AG10803 (cell line): ENCODE results near the gene CIPC.

Experiments
- DNase-seq: peaks from one replicate; pipeline ENCODE4 v3.0.0; 2010; ENCODE audit warnings: low read depth
- H3K4me3 ChIP-seq: 2 replicates; pipeline ENCODE4 v1.5.1; 2011; ENCODE audit warnings: mild to moderate bottlenecking, low read length, control low read depth
- TF ChIP-seq, protein P1 (sequence below): conservative IDR thresholded peaks from 2 replicates; pipeline ENCODE4 v1.5.1; 2011; ENCODE audit warnings: mild to moderate bottlenecking, low read length, control low read depth, inconsistent platforms

CIPC gene

DNA sequence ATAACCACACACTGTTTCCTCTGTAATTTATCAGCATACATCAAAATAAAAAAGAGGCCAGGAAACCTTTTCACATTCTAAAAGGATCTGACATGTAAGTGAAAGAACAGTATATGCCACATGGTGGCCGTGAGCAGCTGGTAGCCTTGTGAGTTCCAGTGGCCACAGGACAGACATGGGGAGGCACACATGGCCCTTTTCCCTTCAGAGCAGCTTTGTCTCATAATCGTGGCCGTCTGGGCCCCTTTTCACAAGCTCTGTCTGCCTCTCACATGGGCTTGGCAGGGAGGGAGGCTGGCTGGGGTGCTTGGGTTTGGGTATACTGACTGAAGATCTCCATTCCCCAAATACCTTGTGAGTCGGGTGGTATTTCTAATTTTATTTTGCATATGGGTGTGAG, 45.0 kb downstream of the CIPC start:
- TF ChIP-seq, protein P1, sequence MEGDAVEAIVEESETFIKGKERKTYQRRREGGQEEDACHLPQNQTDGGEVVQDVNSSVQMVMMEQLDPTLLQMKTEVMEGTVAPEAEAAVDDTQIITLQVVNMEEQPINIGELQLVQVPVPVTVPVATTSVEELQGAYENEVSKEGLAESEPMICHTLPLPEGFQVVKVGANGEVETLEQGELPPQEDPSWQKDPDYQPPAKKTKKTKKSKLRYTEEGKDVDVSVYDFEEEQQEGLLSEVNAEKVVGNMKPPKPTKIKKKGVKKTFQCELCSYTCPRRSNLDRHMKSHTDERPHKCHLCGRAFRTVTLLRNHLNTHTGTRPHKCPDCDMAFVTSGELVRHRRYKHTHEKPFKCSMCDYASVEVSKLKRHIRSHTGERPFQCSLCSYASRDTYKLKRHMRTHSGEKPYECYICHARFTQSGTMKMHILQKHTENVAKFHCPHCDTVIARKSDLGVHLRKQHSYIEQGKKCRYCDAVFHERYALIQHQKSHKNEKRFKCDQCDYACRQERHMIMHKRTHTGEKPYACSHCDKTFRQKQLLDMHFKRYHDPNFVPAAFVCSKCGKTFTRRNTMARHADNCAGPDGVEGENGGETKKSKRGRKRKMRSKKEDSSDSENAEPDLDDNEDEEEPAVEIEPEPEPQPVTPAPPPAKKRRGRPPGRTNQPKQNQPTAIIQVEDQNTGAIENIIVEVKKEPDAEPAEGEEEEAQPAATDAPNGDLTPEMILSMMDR = no peak
- no peak for DNase-seq
- H3K4me3 ChIP-seq = no peak overlapping the region

GRCh38 chr14:77144412-77145115, 46.5 kb downstream of the CIPC start:
- DNase-seq = no peak
- no peak overlapping the region for H3K4me3 ChIP-seq
- TF ChIP-seq, protein P1 = no peak

- TF ChIP-seq, protein P1 = no peak
- DNase-seq = no peak
- no peak overlapping the region for H3K4me3 ChIP-seq
Observed at GRCh38 chr14:77145975-77146740, 48.1 kb downstream of the CIPC start.

- TF ChIP-seq, protein P1 = no peak
- H3K4me3 ChIP-seq = no peak overlapping the region
- DNase-seq = no peak
Observed at GRCh38 chr14:77148510-77149231, 50.6 kb downstream of the CIPC start.

- no peak for DNase-seq
- TF ChIP-seq, protein P1 = peak; percentile 49
- no peak overlapping the region for H3K4me3 ChIP-seq
Observed at GRCh38 chr14:77151245-77151644, 53.2 kb downstream of the CIPC start.

- TF ChIP-seq, protein P1 = peak; percentile 35
- DNase-seq = peak; percentile 34
- no peak overlapping the region for H3K4me3 ChIP-seq
Observed at GRCh38 chr14:77151918-77152588, 54.0 kb downstream of the CIPC start.
